Tongue (tissue), 2 donors: ENCODE data around the gene RAB3IL1. TPM values are rescaled to one million over a fixed set of nuclear protein-coding genes. Genes with fewer than 3 reads are reported as not detected.

Experiments used
- DNase-seq: peaks from one replicate; pipeline ENCODE4 v3.0.0-alpha.2; 2015
- total RNA-seq: library from RNA; depleted of rRNA; stranded (reverse); fragments of >200 nt; gene quantifications from one replicate; pipeline ENCODE4 v1.2.3, GENCODE V29; 2014

Gene RAB3IL1
- total RNA-seq, 1 donor from 2014 or later: 19.6 TPM

DNA sequence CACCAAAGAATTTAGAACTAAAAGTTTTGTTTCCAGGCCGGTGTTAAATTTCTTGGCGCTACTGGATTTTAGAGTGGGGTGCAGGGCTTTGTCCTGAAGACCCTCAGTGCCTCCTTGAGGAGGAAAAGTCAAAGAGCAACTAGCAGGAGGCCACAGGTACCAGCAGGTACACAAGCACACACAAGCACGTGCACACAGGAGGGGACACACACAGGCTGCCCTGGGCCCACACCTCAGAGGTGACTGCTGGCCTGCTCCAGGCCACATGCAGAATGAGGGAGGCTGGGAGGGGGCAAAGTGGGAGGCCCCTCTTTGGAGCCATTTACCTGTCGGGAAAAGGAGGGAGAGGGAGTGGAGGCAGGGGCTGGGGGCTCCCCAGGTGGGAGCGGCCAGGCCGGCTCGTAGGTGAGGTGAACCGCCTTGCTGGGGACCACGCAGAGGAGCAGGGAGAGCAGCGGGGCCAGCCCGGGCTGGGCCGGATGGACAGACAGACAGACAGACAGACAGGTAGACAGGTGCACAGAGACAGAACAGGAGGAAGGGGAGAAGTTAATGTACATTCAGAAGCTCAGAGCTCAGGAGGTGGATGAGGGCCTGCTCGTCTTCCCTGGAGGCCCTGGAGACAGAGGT lies 12.2 kb downstream of the RAB3IL1 start:
- DNase-seq: no peak

- no peak for DNase-seq
Measured at GRCh38 chr11:61904539-61905048, 12.8 kb downstream of the RAB3IL1 start.

DNA sequence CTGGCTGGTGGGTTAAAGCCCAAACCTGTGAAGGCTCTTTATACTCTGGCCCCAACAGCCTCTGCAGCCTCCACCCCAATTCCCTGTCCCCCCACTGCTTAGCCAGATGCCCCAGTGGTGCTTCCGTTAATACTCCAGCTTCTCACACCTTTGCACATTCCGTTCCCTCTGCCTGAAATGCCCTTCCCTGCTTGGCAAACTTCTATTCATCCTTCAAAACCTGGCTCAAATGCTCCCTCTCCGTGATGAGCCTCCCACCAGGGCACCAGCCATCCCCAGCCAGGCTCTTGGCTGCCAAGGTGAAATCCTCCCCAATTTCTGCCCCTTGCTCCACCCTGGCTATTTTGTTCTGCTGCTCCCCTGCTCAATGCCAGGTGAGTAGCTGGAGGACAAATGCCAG lies 13.5 kb downstream of the RAB3IL1 start:
- no peak for DNase-seq

DNA sequence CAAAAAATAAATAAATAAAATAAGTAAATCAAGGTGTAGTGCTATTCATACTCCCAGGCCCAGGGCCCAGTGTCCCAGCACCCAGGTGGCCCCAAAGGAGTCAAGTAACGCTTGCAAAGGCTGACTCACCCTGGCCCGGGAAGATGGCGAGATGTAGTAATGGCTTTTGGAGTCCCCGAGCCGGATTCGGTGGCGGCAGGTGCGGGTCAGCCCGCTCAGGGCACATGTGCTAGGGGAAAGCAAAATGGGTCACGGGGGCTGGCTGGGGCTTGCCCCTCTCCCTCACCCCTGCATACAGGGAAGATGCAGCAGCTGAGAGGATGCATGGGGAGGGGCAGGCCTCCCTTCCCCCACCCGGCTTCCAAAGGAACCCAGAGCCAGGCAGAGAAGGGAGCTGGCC lies 15.1 kb downstream of the RAB3IL1 start:
- no peak for DNase-seq

DNA sequence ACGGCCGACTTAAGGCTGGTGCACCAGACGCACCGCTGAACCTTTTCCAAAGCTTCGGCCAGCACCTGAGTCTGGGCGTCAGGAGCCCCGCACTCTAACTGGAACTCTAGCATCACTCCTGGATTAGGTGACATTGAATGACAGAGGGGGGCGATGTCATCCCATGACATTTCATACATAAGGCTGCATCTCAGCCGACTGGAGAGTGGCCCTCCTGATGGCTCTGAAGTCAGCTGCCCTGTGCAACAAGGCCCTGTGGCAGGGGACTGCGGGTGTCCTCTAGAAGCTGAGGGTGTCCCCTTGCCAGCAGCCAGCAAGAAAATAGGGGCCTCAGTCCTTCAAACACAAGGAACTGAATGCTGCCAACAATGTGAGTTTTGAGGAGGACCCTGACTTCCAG lies 16.0 kb downstream of the RAB3IL1 start:
- no peak for DNase-seq

DNA sequence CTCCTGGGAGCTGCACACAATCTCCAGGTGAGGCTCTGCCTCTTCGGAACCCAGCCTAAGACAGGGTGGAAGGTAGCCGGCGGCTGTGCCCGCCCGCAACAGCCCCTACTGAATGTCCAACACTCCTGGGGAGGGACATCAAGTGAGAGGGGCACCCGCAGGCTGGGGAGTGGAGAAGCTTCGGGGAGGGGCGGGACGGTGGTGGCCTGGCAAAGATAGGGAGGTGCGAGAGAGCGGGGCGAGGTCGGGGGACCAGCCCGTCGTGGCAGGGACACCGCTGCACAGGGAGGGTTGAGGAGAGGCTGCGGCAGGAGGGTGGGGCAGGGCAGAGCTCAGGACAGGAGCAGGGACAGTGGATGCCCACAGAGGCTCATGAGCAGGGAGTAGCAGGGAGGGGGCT lies 17.1 kb downstream of the RAB3IL1 start:
- DNase-seq: no peak

- peak; percentile 84 for DNase-seq
Measured at GRCh38 chr11:61899146-61899841, 18.1 kb downstream of the RAB3IL1 start.

GRCh38 chr11:61898247-61898582 lies 19.2 kb downstream of the RAB3IL1 start:
- no peak for DNase-seq

DNA sequence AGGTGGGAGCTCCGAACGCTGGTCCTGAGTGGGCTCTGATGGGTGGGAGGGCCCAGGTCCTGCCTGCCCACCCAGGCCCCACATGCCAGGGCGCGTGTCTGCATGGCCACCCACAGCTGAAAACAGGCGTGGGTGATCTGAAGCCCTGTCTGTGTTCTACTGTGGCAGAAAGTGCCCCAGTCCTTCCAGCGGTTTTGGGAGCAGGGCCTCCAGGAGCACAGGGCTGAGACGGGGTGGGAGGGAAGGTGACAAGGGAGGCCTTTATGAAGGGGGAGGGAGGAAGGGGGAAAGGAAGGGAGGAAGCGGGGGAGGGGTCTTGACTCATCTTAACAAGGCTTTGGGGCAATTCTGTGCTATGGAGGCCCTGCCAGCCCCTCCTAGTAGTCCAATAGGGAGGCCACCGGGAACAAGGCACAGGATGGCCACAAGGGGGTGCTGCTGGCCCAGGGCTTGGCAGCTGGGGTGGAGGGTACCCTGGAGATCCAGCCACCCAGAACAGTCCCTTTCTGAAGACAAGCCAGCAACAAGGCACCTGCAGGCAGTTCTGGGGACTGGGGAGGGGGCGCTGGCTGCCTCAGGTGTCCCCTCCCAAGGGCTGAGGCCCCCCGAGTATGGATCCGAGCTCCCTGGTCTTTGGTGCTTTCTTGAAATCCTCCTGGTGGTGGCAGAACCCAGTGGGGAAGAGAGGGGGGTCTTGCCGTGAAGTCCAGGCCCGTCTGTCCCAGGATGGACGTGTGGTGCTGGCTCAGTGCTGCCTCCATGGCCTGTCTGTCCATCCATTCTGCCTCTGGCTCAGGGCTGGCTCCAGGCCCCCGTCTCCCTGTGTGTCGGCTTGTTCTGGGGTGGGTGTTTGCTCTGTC lies 19.7 kb downstream of the RAB3IL1 start:
- peak; percentile 83 for DNase-seq

DNA sequence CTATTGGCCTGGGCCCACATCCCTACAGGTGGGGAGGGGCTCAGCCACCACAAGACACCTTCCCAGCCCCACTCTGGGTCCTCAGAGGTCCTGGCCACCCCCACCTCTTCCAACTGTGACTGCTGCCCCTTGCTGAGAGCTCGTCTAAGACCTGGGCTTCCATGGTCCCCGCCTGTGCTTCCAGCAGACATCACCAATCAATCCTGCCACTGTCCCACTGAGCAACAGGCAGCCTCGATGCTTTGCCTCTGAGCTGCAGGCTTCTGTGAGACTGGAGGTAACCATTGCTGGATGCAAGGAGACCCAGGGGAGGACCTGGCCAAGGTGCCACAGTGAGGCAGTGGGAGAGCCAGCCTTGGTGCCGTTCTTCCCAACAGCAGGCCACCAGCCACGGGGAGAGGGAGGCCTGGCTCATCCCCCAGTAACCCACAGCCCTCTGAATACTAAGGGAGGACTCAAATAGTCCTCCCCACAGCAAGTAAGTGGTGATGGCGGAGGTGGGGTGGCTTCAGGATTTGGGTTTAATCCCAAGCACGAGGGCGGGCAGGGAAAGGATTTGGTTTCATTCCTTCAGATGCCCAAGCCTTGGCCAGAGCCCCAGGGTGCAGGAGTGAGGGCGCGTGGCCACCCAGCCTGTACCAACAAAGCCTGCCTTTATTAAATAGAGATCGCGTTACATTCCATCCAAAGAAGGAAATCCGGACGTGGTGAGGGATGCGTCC lies 20.5 kb downstream of the RAB3IL1 start:
- no peak for DNase-seq

DNA sequence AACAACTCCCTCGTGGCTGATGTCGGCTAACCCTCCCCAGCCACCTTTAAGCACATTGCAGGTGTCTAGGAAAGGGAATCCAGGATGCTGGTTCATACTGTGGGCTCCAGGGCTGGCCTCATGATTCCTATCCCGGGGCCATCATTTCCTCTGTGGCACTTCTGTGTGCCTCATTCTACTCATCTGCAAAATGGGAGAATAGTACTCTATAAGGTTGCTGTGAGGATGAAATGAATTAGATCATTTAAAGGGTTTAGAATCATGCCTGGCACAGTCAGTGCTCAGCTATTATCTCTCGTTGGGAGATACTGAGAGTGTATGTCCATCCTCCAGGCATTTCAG lies 21.7 kb downstream of the RAB3IL1 start:
- no peak for DNase-seq

- no peak for DNase-seq
Measured at GRCh38 chr11:61895046-61895717, 22.2 kb downstream of the RAB3IL1 start.

GRCh38 chr11:61893981-61894380 lies 23.4 kb downstream of the RAB3IL1 start:
- DNase-seq: peak; percentile 54

- no peak for DNase-seq
Measured at GRCh38 chr11:61892085-61892370, 25.3 kb downstream of the RAB3IL1 start.

- DNase-seq: peak; percentile 91
Measured at GRCh38 chr11:61891331-61892084, 25.9 kb downstream of the RAB3IL1 start, which contains the start of gene FADS3. TSS of gene FADS3 (minus strand) at chr11:61891545. CDS start at chr11:61891381, 164 bp downstream.

DNA sequence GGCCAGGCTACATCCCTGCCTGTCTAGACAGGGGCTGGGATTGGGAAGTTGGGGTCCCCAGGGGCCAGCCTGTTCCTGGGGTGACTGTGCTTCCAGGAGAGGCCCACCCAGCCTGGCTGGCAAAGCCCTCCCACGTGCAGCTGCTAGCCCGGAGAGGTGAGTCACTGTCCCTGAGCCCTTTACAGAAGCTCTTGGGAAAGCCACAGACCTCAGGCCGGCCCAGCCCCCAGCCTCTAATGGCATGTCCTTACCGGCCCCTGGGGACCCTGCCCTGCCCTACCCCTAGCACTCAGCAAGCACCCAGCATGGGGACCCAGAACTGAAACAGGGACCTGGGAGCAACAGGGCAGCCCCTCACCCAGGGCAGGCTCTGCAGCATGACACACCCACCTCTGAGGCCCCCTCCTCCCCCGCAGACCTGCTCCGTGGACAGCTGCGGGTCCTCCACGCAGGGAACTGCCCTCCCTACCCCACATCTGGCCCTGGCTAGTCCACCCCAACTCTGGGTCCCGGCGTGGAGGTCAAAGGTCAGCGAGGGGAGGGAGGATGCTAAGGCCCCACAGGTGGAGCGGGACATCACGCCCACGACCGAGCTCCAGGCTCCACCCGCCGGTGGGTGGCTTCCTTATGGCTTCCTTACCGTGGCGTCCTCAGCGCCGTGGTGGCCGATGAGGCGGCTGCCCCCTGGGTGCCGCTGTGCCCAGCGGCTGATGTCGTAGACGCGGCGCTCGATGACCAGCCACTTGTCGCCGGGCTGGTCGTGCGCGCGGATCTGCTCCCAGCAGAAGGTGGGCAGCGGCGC lies 26.6 kb downstream of the RAB3IL1 start:
- peak; percentile 33 for DNase-seq

- no peak for DNase-seq
Measured at GRCh38 chr11:61889831-61890230, 27.5 kb downstream of the RAB3IL1 start.

DNA sequence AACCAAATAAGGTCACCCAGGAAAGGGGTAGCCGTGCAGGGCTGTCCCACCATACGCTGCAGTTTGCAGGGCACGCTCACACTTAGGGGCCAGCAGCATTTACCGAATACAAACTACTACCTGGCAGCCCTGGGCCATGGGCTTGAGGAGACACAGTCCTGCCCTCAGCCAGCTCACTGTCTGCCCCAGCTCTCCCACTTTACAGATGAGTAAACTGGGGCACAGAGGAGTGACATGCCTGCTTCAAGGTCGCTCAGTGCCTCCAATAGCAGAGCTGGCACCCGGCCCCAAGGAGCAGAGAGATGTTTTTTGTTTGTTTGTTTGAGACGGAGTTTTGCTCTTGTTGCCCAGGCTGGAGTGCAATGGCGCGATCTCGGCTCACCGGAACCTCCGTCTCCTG lies 28.8 kb downstream of the RAB3IL1 start:
- DNase-seq: no peak

GRCh38 chr11:61887839-61888494 lies 29.4 kb downstream of the RAB3IL1 start:
- peak; percentile 66 for DNase-seq

DNA sequence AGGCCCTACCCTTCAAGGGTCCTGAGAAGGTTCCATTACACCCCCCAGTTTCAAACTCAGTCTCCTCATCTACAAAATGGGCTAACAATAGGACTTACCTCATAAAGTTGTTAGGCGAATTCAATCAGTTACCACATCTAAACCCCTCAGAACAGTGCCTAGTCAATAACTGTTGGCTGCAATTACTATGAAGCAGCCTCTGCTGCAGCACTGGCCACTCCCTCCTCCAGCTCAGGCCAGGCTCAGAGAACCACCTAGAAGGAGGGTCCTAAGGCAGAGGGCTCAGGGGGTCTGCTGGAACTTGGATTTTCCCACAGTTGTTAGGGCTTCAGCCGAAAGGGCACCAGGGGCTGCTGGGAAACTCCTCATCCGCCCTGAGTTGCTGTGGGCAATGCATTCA lies 30.7 kb downstream of the RAB3IL1 start:
- DNase-seq: no peak
